PC-3 (cell line): ENCODE data around the gene RMP24.

ENCODE experiments used
- CTCF ChIP-seq: fragments of 300-600 bp; sonication (generic); conservative IDR thresholded peaks from 2 replicates; pipeline ENCODE4 v1.5.1; 2017; ENCODE audit warnings: antibody characterized with exemption, low read depth, mild to moderate bottlenecking, low read length
- EZH2 ChIP-seq: fragments of 300-600 bp; sonication (generic); IDR thresholded peaks from one replicate; pipeline ENCODE4 v1.6.1; 2017; ENCODE audit warnings: antibody characterized with exemption, mild to moderate bottlenecking, low read length; ENCODE audit not compliant: unreplicated experiment

GRCh38 chr18:35991696-35992095 is 19.2 kb downstream of the RMP24 start:
- TF ChIP-seq CTCF (no peak), EZH2 (no peak)
